Kasumi-1 (cell line): ENCODE measurements around the gene SNORC.

ENCODE experiments used
- DNase-seq, 2 experiments: peaks; one replicate each; lab custom pipeline; 2025; lab: John Stamatoyannopoulos, UW

SNORC gene

GRCh38 chr2:232926431-232926939, 56.4 kb downstream of the SNORC start:
- DNase-seq = no peak

- no peak for DNase-seq
Observed at GRCh38 chr2:232927032-232927792, 57.1 kb downstream of the SNORC start.

GRCh38 chr2:232927793-232928550, 57.9 kb downstream of the SNORC start:
- DNase-seq = no peak
